NCI-H748 (cell line): ENCODE data around the gene SIGLEC15.

Source experiments
- DNase-seq: peaks from one replicate; lab custom pipeline; 2025; ENCODE audit not compliant: unreplicated experiment; lab: John Stamatoyannopoulos, UW

The SIGLEC15 gene

DNA sequence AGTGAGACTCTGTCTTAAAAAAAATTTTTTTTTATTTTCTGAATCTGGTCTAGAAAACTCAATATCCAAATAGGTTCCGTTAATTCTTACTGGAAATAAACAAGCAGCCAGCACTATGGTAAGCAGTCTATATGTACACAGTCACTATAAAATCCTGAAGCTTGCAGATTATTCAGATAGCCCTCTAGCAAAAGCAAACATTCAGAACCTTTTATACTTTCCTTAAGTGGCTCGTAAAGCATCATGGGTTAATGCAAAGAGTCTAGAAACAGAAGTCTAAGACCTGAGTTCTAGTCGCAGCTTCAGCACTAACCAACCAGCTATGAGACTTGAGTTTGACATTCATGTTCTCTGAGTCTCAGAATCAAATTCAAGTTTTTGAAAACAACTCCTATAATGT is 51.9 kb downstream of the SIGLEC15 start:
- DNase-seq: no peak

DNA sequence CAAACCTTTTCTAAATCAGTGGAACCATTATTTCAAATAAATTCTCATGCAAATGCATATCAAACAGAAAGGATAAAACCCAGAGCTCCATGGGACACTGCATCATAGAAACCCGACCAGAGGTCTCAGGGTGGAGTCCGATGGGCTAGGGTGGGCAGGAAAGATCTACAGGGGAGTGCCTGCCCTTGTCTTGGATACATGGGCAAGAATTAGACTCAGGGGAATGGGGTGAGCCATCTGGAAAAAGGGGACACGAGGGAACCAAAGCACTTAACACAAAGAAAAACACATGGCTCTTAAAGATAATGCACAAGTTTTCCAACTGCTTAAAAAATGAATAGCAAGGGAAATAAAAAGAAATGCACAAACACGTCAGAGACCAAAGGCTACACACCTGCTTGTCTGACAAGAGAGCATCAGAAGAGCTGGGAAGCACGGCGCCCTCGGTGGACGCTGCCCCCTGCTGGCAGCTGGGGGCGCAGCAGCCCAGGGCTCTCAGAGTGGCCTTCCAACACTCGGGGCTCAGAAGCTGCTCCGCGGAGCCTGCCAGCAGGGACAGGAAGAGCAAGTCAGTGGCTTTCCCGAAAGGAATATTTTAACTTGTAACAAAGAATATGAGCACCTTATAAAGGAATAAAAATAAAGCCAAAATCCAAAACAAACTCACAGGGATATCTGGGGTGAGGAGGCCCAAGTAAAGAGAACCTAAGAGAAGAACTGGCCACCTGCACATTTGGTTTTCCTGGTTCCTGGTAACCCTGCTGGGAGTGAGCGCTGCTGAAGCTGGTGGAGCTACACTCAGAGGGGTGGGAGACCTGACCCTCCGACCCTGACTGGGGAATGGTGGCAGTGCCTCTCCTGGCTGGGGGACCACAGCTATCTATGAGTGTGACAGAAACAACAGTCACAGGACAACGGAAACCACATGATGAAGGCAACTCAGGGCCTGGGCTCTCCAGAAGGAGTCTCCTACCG is 54.5 kb downstream of the SIGLEC15 start:
- DNase-seq: peak; percentile 52

DNA sequence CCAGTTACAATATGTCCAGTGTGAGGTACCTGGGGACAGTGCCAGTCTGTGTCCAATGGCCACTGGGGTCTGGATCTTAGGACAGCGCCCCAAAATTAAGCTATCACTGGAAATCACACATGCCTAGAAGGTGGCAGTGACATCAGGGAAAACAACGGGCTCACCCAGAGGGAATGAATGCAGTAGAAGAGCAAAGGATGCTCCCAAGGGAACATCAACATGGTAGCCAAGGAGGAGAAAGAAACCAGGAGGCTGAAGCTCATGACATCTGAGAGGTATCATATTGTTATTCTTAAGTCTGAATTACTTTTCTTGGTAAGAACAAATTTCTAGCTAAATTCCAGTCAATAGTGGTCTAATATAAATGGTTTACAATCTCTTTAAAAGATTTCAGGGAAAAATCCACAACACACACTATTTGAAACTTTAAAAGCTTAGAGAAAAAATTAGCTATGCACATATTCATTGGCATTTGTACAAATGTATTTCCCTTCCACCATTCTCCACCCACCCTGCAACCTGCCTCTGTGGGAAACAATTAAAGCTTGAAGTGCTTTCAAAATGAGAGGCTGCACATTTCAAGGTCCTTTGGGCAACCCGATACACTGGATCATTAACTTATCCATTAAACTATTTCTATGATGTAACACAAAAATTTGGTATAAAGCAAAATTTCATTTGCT is 55.5 kb downstream of the SIGLEC15 start:
- no peak for DNase-seq

GRCh38 chr18:45887585-45887984 is 62.1 kb downstream of the SIGLEC15 start:
- DNase-seq: no peak

- DNase-seq: no peak
Observed at GRCh38 chr18:45889419-45890064, 64.1 kb downstream of the SIGLEC15 start.

DNA sequence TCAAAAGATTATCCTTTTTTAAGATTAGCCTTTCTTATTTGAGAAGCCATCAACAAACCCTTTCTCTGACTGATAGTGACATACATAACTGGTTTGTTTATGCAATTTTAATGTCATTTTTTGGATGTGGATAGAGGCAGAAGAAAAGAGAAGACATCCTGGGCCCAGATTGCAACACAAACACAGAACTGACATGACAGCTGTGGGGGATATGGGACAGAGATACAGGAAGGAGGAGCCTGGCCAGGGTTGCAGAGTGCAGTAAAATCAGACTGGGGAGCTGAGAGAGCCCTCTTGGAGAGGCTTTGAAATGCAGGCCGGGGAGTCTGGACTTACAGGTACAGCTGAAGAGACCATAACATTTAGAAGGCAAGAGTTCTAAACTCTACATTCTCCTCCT is 65.1 kb downstream of the SIGLEC15 start:
- DNase-seq: no peak

- no peak for DNase-seq
Observed at GRCh38 chr18:45891806-45892205, 66.3 kb downstream of the SIGLEC15 start.
